Fibroblast of pulmonary artery (primary cell): Measurements from ENCODE around the gene CATSPERE.
"Not testable (repeated sequence)": the region's sequence is repeated elsewhere in the genome, so short reads cannot be mapped to it uniquely, and the experiment has no call there.

Experiments
- DNase-seq: peaks from one replicate; pipeline ENCODE4 v3.0.0-alpha.2; 2010; ENCODE audit warnings: low read depth
- H3K4me3 ChIP-seq: replicated peaks from 2 replicates; pipeline ENCODE4 v1.5.1; 2011; ENCODE audit warnings: low read depth, mild to moderate bottlenecking, control low read depth, low read length, moderate library complexity
- CTCF ChIP-seq: IDR thresholded peaks from 2 replicates; pipeline ENCODE4 v1.5.1; 2011; ENCODE audit warnings: mild to moderate bottlenecking, control low read depth, low read length, inconsistent platforms; ENCODE audit errors: missing control alignments

The CATSPERE gene

GRCh38 chr1:244573768-244574167, 112.7 kb downstream of the CATSPERE start:
- no peak for DNase-seq
- no peak for TF ChIP-seq CTCF
- H3K4me3 ChIP-seq = no peak overlapping the region

- no peak overlapping the region for H3K4me3 ChIP-seq
- no peak for TF ChIP-seq CTCF
- no peak for DNase-seq
Observed at GRCh38 chr1:244576259-244576892, 115.3 kb downstream of the CATSPERE start.

- not testable (repeated sequence) for DNase-seq, H3K4me3 ChIP-seq
Observed at GRCh38 chr1:244578205-244578604, 117.1 kb downstream of the CATSPERE start.

- no peak for DNase-seq
- TF ChIP-seq CTCF = no peak
- H3K4me3 ChIP-seq = no peak overlapping the region
Observed at GRCh38 chr1:244583358-244583982, 122.4 kb downstream of the CATSPERE start.

GRCh38 chr1:244585867-244586266, 124.8 kb downstream of the CATSPERE start:
- DNase-seq = no peak
- H3K4me3 ChIP-seq = no peak overlapping the region
- no peak for TF ChIP-seq CTCF

- TF ChIP-seq CTCF = no peak
- no peak overlapping the region for H3K4me3 ChIP-seq
- DNase-seq = no peak
Observed at GRCh38 chr1:244590670-244591069, 129.6 kb downstream of the CATSPERE start.

- TF ChIP-seq CTCF = no peak
- no peak for DNase-seq
- no peak overlapping the region for H3K4me3 ChIP-seq
Observed at GRCh38 chr1:244598611-244599010, 137.5 kb downstream of the CATSPERE start.
